GM06990 (cell line): ENCODE measurements around the gene BRD4.

Source experiments
- DNase-seq: peaks from one replicate; pipeline ENCODE4 v3.0.0-alpha.2; 2011; ENCODE audit not compliant: insufficient read length; ENCODE audit errors: extremely low read depth
- H3K27me3 ChIP-seq: replicated peaks from 2 replicates; pipeline ENCODE4 v1.6.0; 2011; ENCODE audit warnings: low read length; ENCODE audit not compliant: control insufficient read depth, insufficient read depth
- H3K36me3 ChIP-seq: 2 replicates; pipeline ENCODE4 v1.5.1; 2011; ENCODE audit warnings: low read length; ENCODE audit not compliant: control insufficient read depth, insufficient read depth
- H3K4me3 ChIP-seq: replicated peaks from 2 replicates; pipeline ENCODE4 v1.5.1; 2011; ENCODE audit warnings: low read depth, mild to moderate bottlenecking, control low read depth, low read length
- TF ChIP-seq, protein P1 (sequence below): IDR thresholded peaks from 2 replicates; pipeline ENCODE4 v1.5.1; 2011; ENCODE audit warnings: low read length, control low read depth, mild to moderate bottlenecking, inconsistent platforms; ENCODE audit not compliant: insufficient read depth, poor library complexity, severe bottlenecking

The BRD4 gene

DNA sequence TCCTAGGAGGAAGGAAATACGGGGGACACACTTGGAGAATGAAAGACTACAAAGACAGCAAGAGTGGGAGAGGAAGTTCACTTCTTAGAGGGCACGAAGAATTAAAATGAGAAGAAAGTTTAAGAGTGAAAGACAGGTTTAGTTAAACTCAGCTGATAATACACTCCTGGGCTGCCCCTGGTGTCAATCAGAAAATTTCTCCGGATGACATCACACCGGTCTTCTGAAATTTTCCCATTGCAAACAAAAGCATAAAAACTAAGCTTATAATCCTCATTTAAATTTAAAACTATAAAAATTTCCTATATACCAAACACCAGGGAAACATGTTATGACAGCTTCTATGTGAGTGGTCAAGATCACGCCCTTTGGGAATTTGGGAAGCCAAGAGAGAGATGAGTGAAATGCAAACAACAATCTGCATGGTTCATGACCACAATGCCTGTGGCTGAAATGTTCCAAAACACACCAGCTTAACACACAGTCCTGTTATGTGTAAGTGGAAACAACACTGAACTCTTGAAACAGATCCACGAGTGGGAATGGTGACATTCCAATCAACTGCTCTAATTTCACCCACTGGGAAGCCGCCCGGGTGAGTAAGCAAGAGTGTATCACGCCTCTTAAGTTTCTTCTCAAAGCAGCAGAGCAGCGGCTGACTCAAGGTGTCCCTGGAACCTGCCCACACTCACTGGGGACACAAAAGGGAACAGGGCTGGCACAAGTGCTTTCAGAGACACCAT is 49.0 kb downstream of the BRD4 start:
- no peak for DNase-seq
- Histone ChIP-seq H3K36me3 (peaks cover 2% of the 10 kb centered on the region; the same call in 1 of the 2 replicates), H3K4me3 (no peak overlapping the region), H3K27me3 (no peaks in the 10 kb centered on the region)
- TF ChIP-seq, protein P1, sequence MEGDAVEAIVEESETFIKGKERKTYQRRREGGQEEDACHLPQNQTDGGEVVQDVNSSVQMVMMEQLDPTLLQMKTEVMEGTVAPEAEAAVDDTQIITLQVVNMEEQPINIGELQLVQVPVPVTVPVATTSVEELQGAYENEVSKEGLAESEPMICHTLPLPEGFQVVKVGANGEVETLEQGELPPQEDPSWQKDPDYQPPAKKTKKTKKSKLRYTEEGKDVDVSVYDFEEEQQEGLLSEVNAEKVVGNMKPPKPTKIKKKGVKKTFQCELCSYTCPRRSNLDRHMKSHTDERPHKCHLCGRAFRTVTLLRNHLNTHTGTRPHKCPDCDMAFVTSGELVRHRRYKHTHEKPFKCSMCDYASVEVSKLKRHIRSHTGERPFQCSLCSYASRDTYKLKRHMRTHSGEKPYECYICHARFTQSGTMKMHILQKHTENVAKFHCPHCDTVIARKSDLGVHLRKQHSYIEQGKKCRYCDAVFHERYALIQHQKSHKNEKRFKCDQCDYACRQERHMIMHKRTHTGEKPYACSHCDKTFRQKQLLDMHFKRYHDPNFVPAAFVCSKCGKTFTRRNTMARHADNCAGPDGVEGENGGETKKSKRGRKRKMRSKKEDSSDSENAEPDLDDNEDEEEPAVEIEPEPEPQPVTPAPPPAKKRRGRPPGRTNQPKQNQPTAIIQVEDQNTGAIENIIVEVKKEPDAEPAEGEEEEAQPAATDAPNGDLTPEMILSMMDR: no peak

DNA sequence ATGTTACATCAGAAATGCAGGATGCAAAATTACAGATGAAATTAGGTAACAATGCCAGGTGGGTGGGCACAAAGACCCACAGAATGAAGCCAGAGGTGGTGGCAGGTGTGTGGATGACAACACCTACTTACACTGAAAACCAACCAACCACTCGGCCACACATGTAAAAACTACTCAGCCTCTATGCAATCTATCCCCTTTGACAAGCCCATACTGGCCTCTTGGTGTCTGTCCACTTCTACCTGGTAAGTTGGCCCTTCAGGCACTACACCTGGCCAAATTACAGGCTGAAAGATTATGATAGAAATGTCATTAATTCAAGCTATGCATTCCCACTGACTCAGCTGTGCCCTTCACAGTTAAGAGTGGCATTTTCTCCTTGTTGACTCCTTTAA is 50.0 kb downstream of the BRD4 start:
- Histone ChIP-seq H3K36me3 (peaks cover 2% of the 10 kb centered on the region; the same call in 1 of the 2 replicates), H3K4me3 (no peak overlapping the region), H3K27me3 (no peaks in the 10 kb centered on the region)
- TF ChIP-seq, protein P1: no peak
- DNase-seq: no peak

DNA sequence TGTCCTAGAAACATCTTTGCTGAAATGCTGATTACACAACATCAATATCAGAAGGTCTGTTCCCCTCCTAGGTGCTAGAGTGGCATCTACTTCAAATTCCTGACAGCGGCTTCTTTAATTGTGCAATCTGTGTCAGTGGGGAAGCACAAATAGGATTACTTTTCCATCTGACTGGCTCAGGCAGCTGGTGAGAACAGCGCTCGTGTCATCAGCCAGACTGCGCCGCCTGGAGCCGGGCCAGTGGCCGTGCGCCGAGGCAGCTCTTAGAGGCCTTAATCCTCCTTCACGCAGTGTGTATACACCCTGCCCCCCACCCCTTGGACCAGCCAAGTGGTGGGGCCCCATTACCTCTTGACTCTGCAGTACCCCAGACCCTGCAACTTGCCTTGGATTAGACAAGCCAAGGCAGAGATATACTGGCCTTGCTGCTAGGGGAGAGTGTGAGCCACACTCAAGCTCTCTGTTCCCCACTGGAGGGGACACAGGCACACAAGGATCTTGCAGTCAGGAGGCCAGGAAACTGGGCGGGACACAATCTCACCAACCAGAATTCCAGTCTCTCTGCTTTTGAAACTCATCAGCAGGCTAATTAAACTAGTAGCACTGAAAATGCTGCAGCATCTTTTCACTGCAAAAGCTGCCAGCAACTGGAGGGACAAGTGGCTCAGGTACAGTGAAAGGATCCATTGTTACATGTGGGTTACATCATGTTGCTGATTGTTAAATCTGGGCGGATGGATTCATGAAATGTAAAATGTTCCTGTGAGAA is 51.2 kb downstream of the BRD4 start:
- H3K36me3 ChIP-seq: peaks cover 2% of the 10 kb centered on the region; the same call in 1 of the 2 replicates
- TF ChIP-seq, protein P1: no peak
- no peaks in the 10 kb centered on the region for H3K27me3 ChIP-seq
- no peak for DNase-seq
- H3K4me3 ChIP-seq: no peak overlapping the region

DNA sequence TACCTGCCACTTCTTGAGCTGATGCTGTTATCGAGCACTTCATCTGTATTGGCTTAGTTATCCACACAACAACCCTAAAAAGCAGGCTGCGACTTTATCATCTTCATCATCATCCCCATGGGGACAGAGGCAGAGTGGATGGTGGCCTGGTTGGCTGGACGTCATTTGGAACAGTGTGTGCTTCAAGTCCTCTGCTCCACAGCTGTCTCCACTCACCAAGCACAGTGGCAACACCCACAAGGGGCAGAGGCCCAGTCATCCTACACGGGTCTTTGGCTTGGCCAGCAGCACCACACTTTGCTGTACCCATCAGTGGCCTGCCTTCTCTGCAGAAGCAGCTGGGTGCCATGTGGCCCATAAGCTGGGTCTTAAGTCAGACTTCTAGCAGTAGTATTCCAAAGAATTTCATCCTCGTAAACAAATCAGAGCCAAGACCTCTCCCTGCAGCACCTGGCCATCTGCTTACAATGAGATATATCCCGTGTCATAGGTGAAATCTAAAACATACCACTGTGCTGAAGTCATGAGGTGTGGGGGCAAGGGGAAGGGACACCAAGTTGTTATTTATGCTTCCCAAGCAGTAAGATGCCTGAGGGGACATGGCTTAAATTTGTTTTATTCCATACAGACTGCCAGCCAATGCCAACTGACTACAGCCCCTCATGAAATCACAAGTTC is 52.2 kb downstream of the BRD4 start:
- no peak for DNase-seq
- Histone ChIP-seq H3K4me3 (no peak overlapping the region), H3K27me3 (no peaks in the 10 kb centered on the region), H3K36me3 (peaks cover 3% of the 10 kb centered on the region; the same call in 1 of the 2 replicates)
- TF ChIP-seq, protein P1: no peak

DNA sequence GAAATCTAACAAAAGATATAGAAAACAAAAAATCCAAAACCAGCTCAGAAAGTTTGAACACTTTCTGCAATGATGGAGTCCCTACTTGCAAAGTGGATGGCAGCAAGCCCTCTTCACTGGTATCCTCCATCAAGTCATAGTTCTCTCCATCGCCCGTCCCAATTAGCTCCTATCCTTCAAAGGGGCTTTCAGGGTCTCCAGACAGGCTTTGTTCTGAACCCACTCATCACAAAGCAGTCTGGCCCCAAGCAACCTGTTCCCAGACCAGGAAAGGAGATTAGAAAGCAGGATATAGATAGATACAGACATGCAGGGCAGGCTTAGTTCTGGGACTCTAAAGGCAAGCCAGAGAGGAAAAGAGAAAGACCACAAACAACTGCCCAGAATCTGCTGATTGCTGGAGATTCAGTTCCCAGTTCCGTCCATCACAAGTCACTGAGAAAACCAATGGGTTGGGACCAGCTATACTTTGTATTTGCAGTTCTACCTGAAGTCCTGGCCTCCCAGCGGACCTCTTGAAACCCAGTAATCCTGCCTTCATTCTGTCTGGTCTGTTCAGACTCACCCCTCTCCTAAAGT is 52.9 kb downstream of the BRD4 start:
- Histone ChIP-seq H3K36me3 (peaks cover 1% of the 10 kb centered on the region; the same call in 1 of the 2 replicates), H3K4me3 (no peak overlapping the region), H3K27me3 (no peaks in the 10 kb centered on the region)
- no peak for DNase-seq
- TF ChIP-seq, protein P1: no peak
